SK-N-MC (cell line): ENCODE results near the gene IL19.

Source experiments
- EZH2 ChIP-seq: fragments of 200-600 bp; sonication (generic); IDR thresholded peaks from one replicate; pipeline ENCODE4 v1.6.1; 2017; ENCODE audit warnings: antibody characterized with exemption
- FOXP2 ChIP-seq: optimal IDR thresholded peaks from 2 replicates; pipeline ENCODE3; 2011; ENCODE audit warnings: mild to moderate bottlenecking, moderate library complexity; ENCODE audit not compliant: insufficient read depth; ENCODE audit errors: extremely low read length, control extremely low read depth
- POLR2AphosphoS5 ChIP-seq: IDR thresholded peaks from 2 replicates; pipeline ENCODE4 v1.6.1; 2012; ENCODE audit warnings: mild to moderate bottlenecking, low read depth, low read length, borderline replicate concordance

GRCh38 chr1:206839006-206839560, 68.5 kb downstream of the IL19 start:
- no peak for TF ChIP-seq EZH2
- no peak for TF ChIP-seq POLR2AphosphoS5
- no peak for TF ChIP-seq FOXP2
